ENCODE data around the gene CRISP1. TPM values are rescaled to one million over a fixed set of nuclear protein-coding genes. Genes with fewer than 3 reads are reported as not detected.

Gene CRISP1
- total and polyA plus RNA-seq, 9 of the 15 experiments (the other 6 are each of a cell fraction or from before 2014, with no cell fraction given): not detected

- TF ChIP-seq, protein P1, sequence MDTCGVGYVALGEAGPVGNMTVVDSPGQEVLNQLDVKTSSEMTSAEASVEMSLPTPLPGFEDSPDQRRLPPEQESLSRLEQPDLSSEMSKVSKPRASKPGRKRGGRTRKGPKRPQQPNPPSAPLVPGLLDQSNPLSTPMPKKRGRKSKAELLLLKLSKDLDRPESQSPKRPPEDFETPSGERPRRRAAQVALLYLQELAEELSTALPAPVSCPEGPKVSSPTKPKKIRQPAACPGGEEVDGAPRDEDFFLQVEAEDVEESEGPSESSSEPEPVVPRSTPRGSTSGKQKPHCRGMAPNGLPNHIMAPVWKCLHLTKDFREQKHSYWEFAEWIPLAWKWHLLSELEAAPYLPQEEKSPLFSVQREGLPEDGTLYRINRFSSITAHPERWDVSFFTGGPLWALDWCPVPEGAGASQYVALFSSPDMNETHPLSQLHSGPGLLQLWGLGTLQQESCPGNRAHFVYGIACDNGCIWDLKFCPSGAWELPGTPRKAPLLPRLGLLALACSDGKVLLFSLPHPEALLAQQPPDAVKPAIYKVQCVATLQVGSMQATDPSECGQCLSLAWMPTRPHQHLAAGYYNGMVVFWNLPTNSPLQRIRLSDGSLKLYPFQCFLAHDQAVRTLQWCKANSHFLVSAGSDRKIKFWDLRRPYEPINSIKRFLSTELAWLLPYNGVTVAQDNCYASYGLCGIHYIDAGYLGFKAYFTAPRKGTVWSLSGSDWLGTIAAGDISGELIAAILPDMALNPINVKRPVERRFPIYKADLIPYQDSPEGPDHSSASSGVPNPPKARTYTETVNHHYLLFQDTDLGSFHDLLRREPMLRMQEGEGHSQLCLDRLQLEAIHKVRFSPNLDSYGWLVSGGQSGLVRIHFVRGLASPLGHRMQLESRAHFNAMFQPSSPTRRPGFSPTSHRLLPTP (IDR thresholded peaks at IDR 0.05; ENCODE audit: borderline replicate concordance, extremely low read depth, insufficient read length): no peak
- TF ChIP-seq, protein P2, sequence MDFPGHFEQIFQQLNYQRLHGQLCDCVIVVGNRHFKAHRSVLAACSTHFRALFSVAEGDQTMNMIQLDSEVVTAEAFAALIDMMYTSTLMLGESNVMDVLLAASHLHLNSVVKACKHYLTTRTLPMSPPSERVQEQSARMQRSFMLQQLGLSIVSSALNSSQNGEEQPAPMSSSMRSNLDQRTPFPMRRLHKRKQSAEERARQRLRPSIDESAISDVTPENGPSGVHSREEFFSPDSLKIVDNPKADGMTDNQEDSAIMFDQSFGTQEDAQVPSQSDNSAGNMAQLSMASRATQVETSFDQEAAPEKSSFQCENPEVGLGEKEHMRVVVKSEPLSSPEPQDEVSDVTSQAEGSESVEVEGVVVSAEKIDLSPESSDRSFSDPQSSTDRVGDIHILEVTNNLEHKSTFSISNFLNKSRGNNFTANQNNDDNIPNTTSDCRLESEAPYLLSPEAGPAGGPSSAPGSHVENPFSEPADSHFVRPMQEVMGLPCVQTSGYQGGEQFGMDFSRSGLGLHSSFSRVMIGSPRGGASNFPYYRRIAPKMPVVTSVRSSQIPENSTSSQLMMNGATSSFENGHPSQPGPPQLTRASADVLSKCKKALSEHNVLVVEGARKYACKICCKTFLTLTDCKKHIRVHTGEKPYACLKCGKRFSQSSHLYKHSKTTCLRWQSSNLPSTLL (IDR thresholded peaks at IDR 0.05): no peak
- TF ChIP-seq MGA (IDR thresholded peaks at IDR 0.05) (no peak; the same call in 1 of the 2 replicates), POLR3G (IDR thresholded peaks at IDR 0.05; ENCODE audit: extremely low read depth, insufficient read length, insufficient replicate concordance) (no peak), E2F5 (CRISPR knock-in tag; IDR thresholded peaks at IDR 0.05) (no peak)
Measured at GRCh38 chr6:49888742-49889431, 22.6 kb upstream of the CRISP1 start (continued).

Data from K562 (cell line).